ENCODE measurements around the gene TSNAXIP1.

DNA sequence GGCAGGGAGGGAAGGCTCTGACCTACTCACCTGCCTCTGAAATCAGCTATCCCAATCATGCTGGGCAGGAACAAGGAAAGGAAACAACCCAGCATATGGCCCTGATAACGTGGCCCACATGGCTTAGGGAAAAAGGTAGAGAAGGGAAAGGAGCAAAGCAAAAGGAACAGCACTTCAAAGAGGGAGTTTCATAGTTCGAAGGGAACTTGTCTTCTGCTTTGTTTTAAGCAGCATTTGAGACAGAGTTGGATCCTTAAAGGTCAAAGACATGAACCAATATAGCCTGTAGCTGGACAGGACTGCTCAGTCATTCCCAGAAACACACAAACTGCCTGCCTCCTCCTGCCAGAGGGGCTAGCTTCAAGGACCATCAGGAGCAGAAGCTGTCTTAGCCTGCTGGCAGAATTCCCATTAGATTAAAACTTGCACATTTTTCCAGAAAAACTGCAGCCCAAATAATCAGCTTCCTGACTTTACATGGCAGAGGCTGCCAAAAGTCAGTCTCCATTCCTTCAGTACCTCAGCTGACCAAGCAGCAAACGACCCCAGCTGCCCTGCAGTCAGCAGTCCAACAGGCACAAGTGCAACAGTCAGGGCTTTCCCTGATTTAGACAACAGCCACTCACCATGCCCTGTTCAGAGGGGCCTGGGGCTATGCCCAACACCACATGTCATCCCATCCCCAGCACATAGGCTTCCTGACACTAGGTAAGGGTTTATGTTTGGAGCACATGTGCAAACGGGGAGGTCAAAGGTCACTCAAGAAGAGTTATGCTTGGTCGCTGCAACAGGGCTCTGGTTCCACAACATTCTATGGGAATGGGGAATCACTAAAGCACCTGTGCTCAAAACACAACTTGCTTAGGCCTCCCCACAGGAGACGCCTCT is 32.9 kb upstream of the TSNAXIP1 start:
- no peak for TF ChIP-seq CTCF (optimal IDR thresholded peaks at IDR 0.05 in 1 of 3, IDR thresholded peaks at IDR 0.05 in 1 of 3, conservative IDR thresholded peaks at IDR 0.05 in 1 of 3; ENCODE audit: extremely low read depth in 1 of 3, insufficient read depth in 2 of 3, low read length in 3 of 3)
- no peak for TF ChIP-seq EZH2 (IDR thresholded peaks at IDR 0.05; ENCODE audit: low read length)
